ENCODE results near the gene CDH20. TPM values are rescaled to one million over a fixed set of nuclear protein-coding genes. Genes with fewer than 3 reads are reported as not detected.
A peak's percentile ranks its signal among the peaks of the same experiment; 100 is the strongest.

CDH20 gene
- total and polyA plus RNA-seq, 7 experiments from 2014 or later, result 0.15 to 0.44 (median 0.40) TPM; not detected in 4

GRCh38 chr18:61308004-61308403, 25.2 kb upstream of the CDH20 start:
- Histone ChIP-seq H3K4me1 (ENCODE audit: control insufficient read depth in 2 of 2, insufficient read depth in 2 of 2, low read length in 2 of 2) (no peaks in the 10 kb centered on the region), H3K9me3 (ENCODE audit: control insufficient read depth in 2 of 3, low read length in 3 of 3) (no peaks in the 10 kb centered on the region), H3K4me3 (ENCODE audit: low read length) (no peak overlapping the region), H3K27me3 (ENCODE audit: control insufficient read depth in 2 of 2, insufficient read depth in 2 of 2, low read length in 2 of 2) (no peaks in the 10 kb centered on the region), H3K36me3 (ENCODE audit: control insufficient read depth in 2 of 3, insufficient read depth in 3 of 3, low read length in 3 of 3) (no peaks in the 10 kb centered on the region), H3K27ac (ENCODE audit: low read depth, low read length) (no peak overlapping the region)
- DNase-seq, result no peak
- Mint-ChIP-seq H3K27me3 (no peaks in the 10 kb centered on the region), H3K4me1 (peaks cover 0 to 1% (median 0%) of the 10 kb centered on the region in 7 donors), H3K9me3 (peaks cover 0 to 6% (median 0%) of the 10 kb centered on the region in 11 donors), H3K36me3 (no peaks in the 10 kb centered on the region), H3K27ac (no peak overlapping the region), H3K4me3 (no peak overlapping the region)
- ChIA-PET CTCF (no interaction called here), POLR2A (no interaction called here)
- ATAC-seq, result no peak
- intact Hi-C loops (cut with micrococcal nuclease), result loop anchor here in 1 of 2 donors (10.0 kb wide), 1 partner anchor 47 kb away; no protein-coding TSS in a partner anchor

DNA sequence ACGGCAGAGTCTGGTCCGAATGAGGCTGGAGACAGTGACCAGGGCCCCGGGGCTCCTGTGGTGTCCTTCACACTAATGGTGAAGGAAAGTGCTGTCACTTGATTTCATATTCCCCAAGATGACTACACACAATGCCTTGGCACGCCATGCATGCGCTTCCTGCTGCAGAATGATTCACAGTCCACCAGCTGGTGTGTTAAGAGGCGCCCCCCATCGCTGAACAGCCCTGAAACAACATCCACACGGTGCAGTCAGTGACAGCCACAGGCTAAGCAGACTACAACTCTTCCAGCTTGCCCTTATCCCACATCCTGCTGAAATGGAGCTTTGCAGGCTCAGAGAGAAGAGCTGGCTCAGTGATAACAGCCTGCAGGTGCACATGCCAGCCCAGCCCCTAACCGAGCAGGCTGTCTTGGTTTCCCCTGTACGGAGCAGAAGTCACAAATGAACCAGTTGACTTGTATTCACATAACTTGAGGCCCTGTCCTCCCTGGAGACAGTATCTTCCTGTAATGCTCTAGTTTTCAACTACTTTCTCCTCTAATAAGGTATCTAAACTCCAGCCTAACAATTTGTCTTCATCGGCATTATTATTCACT, 24.3 kb upstream of the CDH20 start:
- ATAC-seq (peak; percentile 8), DNase-seq (no peak)
- intact Hi-C loops (cut with micrococcal nuclease), result loop anchor here in 1 of 2 donors (10.0 kb wide), 1 partner anchor 46 kb away; no protein-coding TSS in a partner anchor
- ChIA-PET POLR2A (no interaction called here), CTCF (no interaction called here)
- Histone ChIP-seq H3K36me3 (ENCODE audit: control insufficient read depth in 2 of 3, insufficient read depth in 3 of 3, low read length in 3 of 3) (no peaks in the 10 kb centered on the region), H3K4me3 (ENCODE audit: low read length) (no peak overlapping the region), H3K27ac (ENCODE audit: low read depth, low read length) (no peak overlapping the region), H3K9me3 (ENCODE audit: control insufficient read depth in 2 of 3, low read length in 3 of 3) (no peaks in the 10 kb centered on the region), H3K27me3 (ENCODE audit: control insufficient read depth in 2 of 2, insufficient read depth in 2 of 2, low read length in 2 of 2) (no peaks in the 10 kb centered on the region), H3K4me1 (ENCODE audit: control insufficient read depth in 2 of 2, insufficient read depth in 2 of 2, low read length in 2 of 2) (no peaks in the 10 kb centered on the region)
- Mint-ChIP-seq H3K27me3 (no peaks in the 10 kb centered on the region), H3K4me1 (peaks cover 0 to under 1% (median 0%) of the 10 kb centered on the region in 7 donors), H3K9me3 (peaks cover 0 to 6% (median 0%) of the 10 kb centered on the region in 11 donors), H3K36me3 (no peaks in the 10 kb centered on the region), H3K27ac (no peak overlapping the region), H3K4me3 (no peak overlapping the region)

DNA sequence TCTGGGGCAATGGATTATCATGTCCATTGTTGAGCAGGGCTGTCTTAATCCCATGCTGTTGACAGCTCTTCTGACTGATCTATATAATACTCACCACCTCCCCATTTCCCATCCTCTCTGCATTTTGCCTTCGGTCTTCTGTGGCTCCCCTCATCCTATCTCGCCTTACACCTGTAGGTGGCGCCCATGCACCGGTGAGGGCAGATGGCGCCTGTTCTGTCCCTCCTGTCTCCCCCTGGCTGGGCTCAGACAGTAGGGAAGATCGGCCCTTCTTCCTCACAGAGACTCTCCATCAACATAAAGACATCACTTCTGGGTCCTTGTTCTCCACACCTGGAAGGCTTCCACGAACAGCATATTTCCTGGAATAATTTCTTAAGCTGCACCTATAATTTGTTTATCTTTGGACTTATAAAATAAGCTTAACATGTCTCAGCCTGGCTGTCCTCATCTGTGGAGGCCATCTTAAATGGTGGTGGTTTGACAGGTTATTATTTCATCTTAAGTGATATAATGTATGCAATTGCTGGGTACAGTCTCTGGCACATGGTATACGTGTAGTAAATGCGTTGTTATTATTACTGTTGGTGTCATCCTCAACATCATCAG, 10.9 kb upstream of the CDH20 start:
- H3K36me3 ChIP-seq (ENCODE audit: control insufficient read depth in 2 of 3, insufficient read depth in 3 of 3, low read length in 3 of 3), result no peaks in the 10 kb centered on the region
- intact Hi-C loops (cut with micrococcal nuclease), result loop anchor here in 1 of 2 donors (2.0 kb wide), 1 partner anchor 180 kb away; no protein-coding TSS in a partner anchor
- DNase-seq (peak in 1 of 9 donors; percentile 45), ATAC-seq (peak; percentile 41)
- H3K27me3 Mint-ChIP-seq, result peaks cover 0 to 17% (median 6%) of the 10 kb centered on the region in 5 donors
- ChIA-PET POLR2A (no interaction called here), CTCF (no interaction called here)
- H3K9me3 ChIP-seq (ENCODE audit: control insufficient read depth in 2 of 3, low read length in 3 of 3), result no peaks in the 10 kb centered on the region
- H3K9me3 Mint-ChIP-seq, result peaks cover 0 to 23% (median 5%) of the 10 kb centered on the region in 11 donors
- no peak overlapping the region for H3K27ac ChIP-seq (ENCODE audit: low read depth, low read length)
- H3K36me3 Mint-ChIP-seq, result no peaks in the 10 kb centered on the region
- H3K4me3 Mint-ChIP-seq, result no peak overlapping the region
- H3K4me3 ChIP-seq (ENCODE audit: low read length), result no peak overlapping the region
- no peaks in the 10 kb centered on the region for H3K4me1 Mint-ChIP-seq
- no peaks in the 10 kb centered on the region for H3K27me3 ChIP-seq (ENCODE audit: control insufficient read depth in 2 of 2, insufficient read depth in 2 of 2, low read length in 2 of 2)
- H3K27ac Mint-ChIP-seq, result no peak overlapping the region
- no peaks in the 10 kb centered on the region for H3K4me1 ChIP-seq (ENCODE audit: control insufficient read depth in 2 of 2, insufficient read depth in 2 of 2, low read length in 2 of 2)

GRCh38 chr18:61323951-61324350, 9.3 kb upstream of the CDH20 start:
- Mint-ChIP-seq H3K27ac (no peak overlapping the region), H3K4me3 (no peak overlapping the region), H3K27me3 (peaks cover 0 to 12% (median 9%) of the 10 kb centered on the region in 5 donors), H3K36me3 (no peaks in the 10 kb centered on the region), H3K9me3 (peaks cover 0 to 11% (median 5%) of the 10 kb centered on the region in 11 donors), H3K4me1 (no peaks in the 10 kb centered on the region)
- H3K27ac ChIP-seq (ENCODE audit: low read depth, low read length), result no peak overlapping the region
- no peaks in the 10 kb centered on the region for H3K27me3 ChIP-seq (ENCODE audit: control insufficient read depth in 2 of 2, insufficient read depth in 2 of 2, low read length in 2 of 2)
- H3K36me3 ChIP-seq (ENCODE audit: control insufficient read depth in 2 of 3, insufficient read depth in 3 of 3, low read length in 3 of 3), result no peaks in the 10 kb centered on the region
- no peaks in the 10 kb centered on the region for H3K9me3 ChIP-seq (ENCODE audit: control insufficient read depth in 2 of 3, low read length in 3 of 3)
- CTCF ChIA-PET, result no interaction called here
- no peak for DNase-seq
- intact Hi-C loops (cut with micrococcal nuclease), result loop anchor here in 1 of 2 donors (2.0 kb wide), 1 partner anchor 179 kb away; no protein-coding TSS in a partner anchor
- no peaks in the 10 kb centered on the region for H3K4me1 ChIP-seq (ENCODE audit: control insufficient read depth in 2 of 2, insufficient read depth in 2 of 2, low read length in 2 of 2)
- ATAC-seq, result no peak
- POLR2A ChIA-PET, result no interaction called here
- no peak overlapping the region for H3K4me3 ChIP-seq (ENCODE audit: low read length)

DNA sequence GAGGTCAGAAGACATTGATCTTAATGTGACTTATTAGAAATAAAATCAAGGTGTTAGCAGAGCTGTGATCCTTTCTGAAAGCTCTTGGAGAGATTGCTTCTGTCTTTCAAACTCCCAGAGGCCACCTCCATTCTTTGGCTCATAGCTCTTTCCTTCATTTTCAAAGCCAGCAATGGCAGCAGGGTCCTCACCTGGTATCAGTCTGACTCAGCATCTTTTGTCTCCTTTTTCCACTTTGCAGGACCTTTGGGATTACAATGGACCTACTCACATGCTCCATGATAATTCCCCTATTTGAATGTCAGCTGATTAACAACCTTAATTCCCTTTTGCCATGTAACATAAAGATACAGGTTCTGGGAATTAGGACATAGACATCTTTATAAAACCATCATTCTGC, 6.8 kb upstream of the CDH20 start:
- Mint-ChIP-seq H3K4me1 (no peaks in the 10 kb centered on the region), H3K27ac (no peak overlapping the region), H3K9me3 (peaks cover 0 to 4% (median 0%) of the 10 kb centered on the region in 11 donors), H3K4me3 (no peak overlapping the region), H3K36me3 (no peaks in the 10 kb centered on the region), H3K27me3 (peaks cover 0 to 16% (median 12%) of the 10 kb centered on the region in 5 donors)
- CTCF ChIA-PET, result interaction anchor here (0.6 kb wide), 1 partner anchor 414 kb away, joined by 3 read pairs; no protein-coding TSS in a partner anchor
- Histone ChIP-seq H3K36me3 (ENCODE audit: control insufficient read depth in 2 of 3, insufficient read depth in 3 of 3, low read length in 3 of 3) (no peaks in the 10 kb centered on the region), H3K9me3 (ENCODE audit: control insufficient read depth in 2 of 3, low read length in 3 of 3) (no peaks in the 10 kb centered on the region), H3K4me3 (ENCODE audit: low read length) (no peak overlapping the region), H3K27ac (ENCODE audit: low read depth, low read length) (no peak overlapping the region), H3K4me1 (ENCODE audit: control insufficient read depth in 2 of 2, insufficient read depth in 2 of 2, low read length in 2 of 2) (no peaks in the 10 kb centered on the region), H3K27me3 (ENCODE audit: control insufficient read depth in 2 of 2, insufficient read depth in 2 of 2, low read length in 2 of 2) (no peaks in the 10 kb centered on the region)
- POLR2A ChIA-PET, result no interaction called here
- intact Hi-C loops (cut with micrococcal nuclease), result no loop called here
- ATAC-seq (no peak), DNase-seq (no peak)

DNA sequence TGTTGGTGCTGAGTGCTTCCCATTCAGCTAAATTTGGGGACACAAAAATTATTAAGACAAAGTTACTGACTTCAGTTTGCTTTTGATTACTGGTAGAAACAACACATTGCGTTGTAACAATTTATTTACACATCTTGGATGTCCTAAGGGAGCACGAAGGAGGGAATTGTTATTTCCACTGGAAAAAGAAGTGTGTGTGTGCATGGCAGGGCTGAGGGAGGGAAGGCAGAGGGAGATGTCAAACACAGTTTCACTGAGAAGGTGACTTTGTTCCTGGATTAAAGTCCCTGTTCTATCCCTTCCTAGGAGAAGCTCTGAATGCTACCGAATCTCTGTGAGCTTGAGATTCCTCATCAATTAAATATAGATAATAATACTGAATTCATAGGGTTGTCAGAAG, 3.8 kb upstream of the CDH20 start:
- H3K9me3 ChIP-seq (ENCODE audit: control insufficient read depth in 2 of 3, low read length in 3 of 3), result no peaks in the 10 kb centered on the region
- no peak overlapping the region for H3K4me3 ChIP-seq (ENCODE audit: low read length)
- peaks cover 0 to under 1% (median 0%) of the 10 kb centered on the region in 7 donors for H3K4me1 Mint-ChIP-seq
- peaks cover 0 to 6% (median under 1%) of the 10 kb centered on the region in 11 donors for H3K9me3 Mint-ChIP-seq
- intact Hi-C loops (cut with micrococcal nuclease), result no loop called here
- ChIA-PET POLR2A (no interaction called here), CTCF (no interaction called here)
- no peak overlapping the region for H3K27ac ChIP-seq (ENCODE audit: low read depth, low read length)
- peaks cover 15 to 34% (median 32%) of the 10 kb centered on the region in 5 donors for H3K27me3 Mint-ChIP-seq
- H3K4me1 ChIP-seq (ENCODE audit: control insufficient read depth in 2 of 2, insufficient read depth in 2 of 2, low read length in 2 of 2), result no peaks in the 10 kb centered on the region
- ATAC-seq (no peak), DNase-seq (no peak)
- no peak overlapping the region for H3K4me3 Mint-ChIP-seq
- no peaks in the 10 kb centered on the region for H3K36me3 Mint-ChIP-seq
- no peaks in the 10 kb centered on the region for H3K27me3 ChIP-seq (ENCODE audit: control insufficient read depth in 2 of 2, insufficient read depth in 2 of 2, low read length in 2 of 2)
- H3K36me3 ChIP-seq (ENCODE audit: control insufficient read depth in 2 of 3, insufficient read depth in 3 of 3, low read length in 3 of 3), result no peaks in the 10 kb centered on the region
- H3K27ac Mint-ChIP-seq, result no peak overlapping the region

Measured in naive thymus-derived CD4-positive, alpha-beta T cell (primary cell).